NCI-H2196 treated with DMSO at 0.1 percent for 48 hours (cell line): ENCODE data around the gene MRPS33.
"Not testable (repeated sequence)": the region's sequence is repeated elsewhere in the genome, so short reads cannot be mapped to it uniquely, and the experiment has no call there.

ENCODE experiments used
- DNase-seq: peaks from one replicate; lab custom pipeline; 2025; ENCODE audit not compliant: unreplicated experiment; lab: John Stamatoyannopoulos, UW

The MRPS33 gene

DNA sequence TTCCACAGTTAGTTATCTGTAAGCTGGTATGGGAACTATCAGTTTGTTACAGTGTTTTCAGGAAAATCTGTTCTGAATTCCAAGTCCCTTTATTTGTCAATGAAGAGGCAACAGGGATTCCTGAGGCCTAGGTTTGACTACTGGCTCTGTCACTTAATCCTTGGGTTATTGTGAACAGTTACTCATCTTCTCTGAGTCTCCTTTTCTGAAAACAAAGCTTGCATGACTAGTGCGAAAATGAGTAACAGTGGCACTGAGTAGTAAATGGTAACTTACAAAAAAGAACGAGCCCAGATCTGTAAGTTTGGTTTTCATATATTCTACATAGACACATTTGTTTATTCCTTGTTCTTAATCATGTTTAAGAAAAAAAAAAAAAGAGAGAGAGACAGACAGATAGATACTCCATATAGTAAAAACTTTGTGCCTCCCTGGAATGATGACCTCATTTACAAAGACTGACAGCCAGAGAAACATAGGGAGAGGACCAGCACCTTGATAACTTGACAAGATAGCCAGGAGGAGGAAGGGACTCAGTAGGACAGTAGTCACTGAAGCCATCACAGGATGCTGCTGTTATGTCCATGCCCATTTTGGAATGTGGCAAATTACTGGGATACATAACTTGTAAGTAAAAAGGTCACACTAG is 1.9 kb downstream of the MRPS33 start:
- DNase-seq: no peak

DNA sequence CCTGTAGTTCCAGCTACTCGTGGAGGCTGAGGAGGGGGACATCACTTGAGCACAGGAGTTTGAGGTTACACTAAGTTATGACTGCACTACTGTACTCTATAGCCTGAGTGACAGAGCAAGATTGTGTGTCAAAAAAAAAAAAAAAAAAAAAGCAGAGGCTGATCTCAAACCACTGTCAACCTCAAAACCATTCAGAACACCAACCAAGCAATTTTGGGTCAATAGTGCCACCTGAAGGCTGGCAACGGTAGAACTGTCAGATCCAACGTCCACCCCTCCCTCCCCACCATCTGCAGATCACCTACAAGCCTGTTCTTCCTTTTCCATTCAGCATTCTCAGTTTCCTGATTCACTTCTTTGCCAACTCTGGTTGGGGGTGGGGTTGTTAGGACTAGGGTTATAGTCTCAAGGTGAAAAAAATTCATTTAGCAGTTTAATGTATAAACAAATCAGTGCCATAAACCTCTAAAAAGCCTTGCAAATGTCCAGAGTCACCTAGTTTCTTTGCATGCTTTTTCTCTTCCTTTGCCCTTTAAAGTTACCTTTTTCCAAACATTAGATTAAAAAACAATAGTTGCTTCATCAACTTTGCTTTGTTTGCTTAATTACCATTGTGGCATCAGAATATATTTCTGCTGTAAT is 2.6 kb downstream of the MRPS33 start:
- peak; percentile 57 for DNase-seq

DNA sequence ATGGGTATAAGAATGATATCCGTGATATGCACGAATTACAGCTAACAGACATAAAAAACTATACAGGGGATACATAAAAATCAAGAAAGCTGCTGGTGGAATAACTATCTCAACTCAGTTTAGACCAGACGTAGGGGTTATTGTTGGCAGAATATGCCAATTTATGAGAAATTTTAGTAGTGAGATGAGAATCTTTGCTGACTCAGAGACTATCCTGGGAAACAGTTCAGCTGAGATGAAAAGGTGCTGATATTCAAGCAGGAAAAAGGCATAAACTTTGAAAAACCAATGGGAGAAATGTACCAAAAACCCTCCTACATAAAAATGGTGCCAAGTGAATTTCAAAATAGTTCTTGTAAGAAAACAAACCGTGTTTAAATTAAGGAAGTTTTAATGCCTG is 3.3 kb downstream of the MRPS33 start:
- DNase-seq: no peak

DNA sequence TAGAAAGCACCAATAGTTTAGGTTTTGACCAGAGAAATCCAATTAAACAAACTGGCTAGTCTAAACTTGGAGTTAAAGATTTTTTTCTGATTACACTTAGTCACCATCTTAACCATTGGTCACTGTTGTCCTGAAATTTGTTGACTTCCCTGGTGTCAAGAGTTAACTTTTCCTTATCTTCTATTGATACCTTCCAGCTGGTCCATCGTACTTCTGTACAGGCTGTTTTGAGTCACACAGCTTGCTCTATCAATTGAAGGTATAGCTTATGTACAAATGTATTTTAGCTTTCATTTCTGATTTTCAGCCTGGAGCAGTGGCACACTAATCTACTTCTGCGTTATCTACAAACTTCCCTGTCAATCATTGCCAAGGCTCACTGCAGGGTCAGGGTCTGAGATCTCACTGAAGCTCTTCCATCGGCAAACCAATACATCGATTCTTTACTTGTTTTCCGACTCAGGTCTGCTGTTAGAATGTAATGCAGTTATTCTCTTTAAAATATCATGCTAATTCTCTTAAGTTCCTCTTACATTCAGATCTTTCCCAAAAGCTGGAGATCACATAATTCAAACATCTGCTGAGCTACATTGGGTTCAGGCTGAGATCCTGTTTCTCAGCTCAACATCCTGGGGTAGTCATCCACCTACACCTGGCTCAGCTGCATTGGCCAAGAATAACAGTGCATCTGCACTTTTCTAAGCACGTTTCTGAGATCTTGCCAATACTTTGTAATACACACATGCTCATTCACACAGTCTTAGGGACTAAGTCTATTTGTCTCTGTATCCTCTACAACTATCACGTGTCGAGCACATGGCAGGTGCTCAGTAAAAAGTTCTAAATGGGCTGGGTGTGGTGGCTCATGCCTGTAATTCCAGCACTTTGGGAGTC is 11.3 kb downstream of the MRPS33 start:
- no peak for DNase-seq

DNA sequence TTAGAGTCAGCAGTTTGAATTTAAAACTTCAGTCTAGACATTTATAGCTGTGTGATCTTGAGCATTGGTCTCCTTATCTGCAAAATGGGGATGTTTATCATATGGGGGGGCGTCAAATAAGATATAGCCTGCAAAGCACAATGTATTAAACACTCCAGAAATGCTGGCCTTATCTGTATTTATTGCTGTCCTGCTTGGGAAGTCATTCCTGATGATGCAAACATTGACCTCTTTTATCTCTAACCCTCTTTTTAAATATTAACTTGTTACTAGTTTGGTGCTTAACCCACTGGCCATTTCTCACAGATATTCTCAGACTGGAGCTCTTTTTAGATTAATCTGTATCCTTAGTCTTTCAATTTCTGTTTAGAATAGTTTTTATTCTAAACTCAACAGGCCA is 13.2 kb downstream of the MRPS33 start:
- DNase-seq: no peak

DNA sequence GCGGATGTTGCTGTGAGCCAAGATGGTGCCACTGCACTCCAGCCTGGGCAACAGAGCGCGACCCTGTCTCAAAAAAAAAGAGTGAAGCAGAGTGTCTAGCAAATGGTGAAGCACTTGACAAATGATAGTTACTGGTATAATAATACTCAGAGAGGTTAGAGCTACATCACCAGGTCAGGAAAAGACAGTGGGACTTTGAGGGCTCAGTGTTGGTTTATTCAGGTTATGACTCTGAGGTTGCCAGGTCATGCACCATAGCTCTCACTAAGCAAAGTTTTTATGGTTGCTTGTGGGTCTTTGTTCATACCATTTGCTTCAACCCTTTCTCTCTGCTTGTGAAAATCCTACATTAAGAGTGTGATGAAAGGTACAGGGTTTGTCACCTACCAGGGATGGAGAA is 13.6 kb downstream of the MRPS33 start:
- DNase-seq: no peak

DNA sequence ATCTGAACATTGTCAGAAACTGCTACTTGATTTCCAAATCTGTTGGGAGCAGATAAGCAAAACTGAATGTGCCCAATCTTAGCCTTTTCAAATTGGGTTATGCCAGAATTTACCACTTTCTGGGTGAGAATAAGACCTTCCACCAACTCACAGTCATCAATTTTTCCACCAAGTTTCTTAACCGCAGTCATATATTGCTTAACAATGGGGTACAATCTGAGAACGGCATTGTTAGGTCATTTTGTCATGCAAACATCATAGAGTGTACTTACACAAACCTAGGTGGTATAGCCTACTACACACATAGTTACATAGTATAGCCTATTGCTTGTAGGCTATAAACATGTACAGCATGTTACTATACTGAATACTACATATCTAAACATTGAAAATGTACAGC is 16.0 kb downstream of the MRPS33 start:
- DNase-seq: no peak

DNA sequence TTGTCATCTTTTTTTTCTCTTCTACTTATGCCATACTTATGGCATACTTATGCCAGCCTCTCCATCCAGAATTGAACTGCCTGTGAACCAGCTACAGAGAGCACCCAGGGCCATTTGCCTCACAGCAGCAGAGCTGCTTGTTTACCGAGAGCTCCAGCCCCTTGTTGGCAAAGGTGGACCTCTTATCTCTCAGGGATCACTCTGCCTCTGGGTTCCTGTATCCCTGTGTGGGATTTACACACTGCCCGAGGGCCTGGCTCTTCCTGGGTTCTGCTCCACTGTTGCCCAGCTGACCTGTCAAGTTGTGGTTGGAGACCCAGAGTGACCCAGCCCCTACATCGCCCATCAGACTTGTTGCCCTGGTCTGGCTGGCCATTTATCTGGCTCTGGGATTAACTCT is 22.3 kb downstream of the MRPS33 start:
- no peak for DNase-seq

DNA sequence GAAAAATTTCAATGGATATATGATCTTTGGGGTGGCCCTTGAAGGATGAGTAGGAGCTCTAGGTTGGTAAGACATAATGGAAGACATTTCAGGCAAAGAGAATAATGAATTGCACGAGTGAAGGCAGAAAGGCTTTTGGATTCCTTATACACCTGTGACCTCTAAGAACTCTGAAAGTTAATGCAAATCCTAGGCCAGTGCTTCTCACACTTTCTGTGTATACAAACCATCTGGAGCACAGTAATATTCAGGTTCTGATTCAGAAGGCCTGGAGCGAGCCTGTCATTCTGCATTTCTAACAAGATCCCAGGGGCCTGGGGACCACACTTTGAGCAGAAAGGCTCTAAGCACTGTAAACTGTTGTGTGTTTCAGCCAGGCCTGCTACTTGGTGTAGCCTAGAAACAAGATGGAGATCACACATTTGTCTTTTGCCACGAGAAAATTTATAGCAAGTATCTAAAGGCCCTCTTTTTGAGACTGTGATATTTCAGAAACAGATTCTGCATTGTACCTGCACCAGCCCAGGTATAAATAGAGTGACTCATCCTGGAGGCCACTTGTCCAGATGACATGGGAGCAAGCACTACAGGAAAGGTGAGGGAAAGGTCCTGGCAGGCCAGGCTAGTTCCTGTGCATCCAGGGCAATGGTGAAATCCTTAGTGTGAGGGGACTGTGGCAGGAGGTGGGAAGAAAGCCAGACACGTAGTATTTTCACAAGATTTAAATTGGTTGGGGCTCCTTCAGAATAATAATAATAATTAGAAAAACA is 24.4 kb downstream of the MRPS33 start:
- no peak for DNase-seq

DNA sequence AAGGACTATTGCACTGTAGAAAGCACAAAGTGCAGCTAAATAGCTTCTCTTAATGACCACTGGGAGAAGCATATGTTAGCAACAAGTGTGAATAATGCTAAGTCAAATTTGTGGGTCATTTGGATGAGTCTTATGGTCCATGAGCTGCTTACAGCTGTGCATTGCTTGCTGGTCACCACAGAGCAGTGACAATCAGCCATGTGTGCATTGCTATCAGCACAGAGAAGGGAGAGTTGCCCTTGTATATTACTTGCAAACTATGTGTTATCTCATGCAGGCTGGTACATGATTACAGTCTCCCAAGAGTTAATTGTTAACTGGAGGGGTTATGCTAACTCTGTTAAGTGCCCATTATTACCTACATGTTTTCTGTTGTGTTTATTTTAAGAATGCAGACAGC is 25.7 kb downstream of the MRPS33 start:
- no peak for DNase-seq

DNA sequence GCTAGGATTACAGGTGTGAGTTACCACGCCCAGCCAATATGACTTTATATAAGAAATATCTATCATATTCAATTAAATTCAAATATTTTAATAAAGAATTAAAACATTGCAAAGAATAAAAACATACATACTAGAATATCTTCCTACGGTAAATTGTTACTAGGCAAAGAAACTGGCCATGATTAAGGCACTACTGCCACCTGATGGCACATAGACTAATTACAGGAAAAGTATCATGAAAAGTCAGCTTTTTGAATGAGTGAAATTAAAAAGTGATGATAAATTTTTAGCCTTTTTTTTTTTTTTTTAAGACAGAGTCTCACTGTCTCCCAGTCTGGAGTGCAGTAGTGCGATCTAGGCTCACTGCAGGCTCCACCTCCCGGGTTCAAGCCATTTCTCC is 30.9 kb downstream of the MRPS33 start:
- no peak for DNase-seq

DNA sequence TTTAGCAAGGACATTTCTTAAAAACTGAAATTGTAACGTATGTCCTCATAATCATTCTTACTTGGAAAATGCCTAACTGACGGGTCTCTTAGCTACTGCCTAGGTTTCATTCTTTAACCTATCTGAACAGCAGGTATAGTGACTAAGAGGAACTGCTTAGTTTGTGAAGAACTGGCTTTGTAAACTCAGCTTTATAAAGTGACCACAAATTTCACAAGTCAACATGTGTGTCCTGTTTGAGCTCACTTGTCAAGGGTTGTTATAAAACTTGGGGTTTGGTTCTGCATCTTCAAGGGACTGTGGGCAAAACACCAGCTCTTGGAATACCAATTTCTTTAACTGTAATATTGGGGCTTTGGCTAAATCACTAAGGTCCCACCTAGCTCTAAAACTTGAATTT is 32.2 kb downstream of the MRPS33 start:
- no peak for DNase-seq

DNA sequence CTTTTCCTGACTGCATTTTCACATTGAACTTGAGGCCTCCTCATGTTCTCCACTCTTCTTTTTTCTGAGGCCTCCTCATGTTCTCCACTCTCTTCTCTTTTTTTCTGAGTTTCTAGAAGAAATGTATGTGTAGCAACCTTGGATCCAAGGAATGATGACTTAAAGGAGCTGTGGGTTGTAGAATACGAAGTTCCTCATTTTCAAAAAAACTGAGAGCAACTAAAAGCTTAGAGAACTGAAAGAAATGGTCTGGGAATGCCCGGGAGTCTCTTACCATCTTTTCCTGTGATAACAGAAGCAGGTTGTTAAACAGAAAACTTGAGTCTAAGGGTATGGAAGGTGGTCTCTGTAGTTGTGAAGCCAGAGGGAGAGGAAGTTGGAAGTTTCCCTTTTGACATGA is 32.8 kb downstream of the MRPS33 start:
- no peak for DNase-seq

DNA sequence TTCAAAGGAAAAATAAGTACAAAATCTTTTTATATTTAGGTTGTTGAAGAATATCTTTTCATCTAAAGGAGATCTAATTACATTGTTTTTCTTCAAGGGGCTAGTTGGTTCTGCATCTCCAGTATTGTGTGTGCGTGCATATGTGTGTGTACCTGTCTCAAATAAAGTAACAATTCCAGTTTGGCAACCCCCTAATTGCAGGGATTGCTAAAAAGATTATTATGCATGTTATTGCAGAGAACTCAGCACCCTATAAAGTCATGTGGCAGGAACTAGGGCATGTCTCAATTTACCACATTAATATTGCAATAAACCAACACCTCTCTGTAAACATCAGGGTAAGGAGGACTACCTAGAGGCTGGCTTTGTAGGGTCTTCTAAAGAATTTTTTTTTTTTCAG is 37.0 kb downstream of the MRPS33 start:
- no peak for DNase-seq

DNA sequence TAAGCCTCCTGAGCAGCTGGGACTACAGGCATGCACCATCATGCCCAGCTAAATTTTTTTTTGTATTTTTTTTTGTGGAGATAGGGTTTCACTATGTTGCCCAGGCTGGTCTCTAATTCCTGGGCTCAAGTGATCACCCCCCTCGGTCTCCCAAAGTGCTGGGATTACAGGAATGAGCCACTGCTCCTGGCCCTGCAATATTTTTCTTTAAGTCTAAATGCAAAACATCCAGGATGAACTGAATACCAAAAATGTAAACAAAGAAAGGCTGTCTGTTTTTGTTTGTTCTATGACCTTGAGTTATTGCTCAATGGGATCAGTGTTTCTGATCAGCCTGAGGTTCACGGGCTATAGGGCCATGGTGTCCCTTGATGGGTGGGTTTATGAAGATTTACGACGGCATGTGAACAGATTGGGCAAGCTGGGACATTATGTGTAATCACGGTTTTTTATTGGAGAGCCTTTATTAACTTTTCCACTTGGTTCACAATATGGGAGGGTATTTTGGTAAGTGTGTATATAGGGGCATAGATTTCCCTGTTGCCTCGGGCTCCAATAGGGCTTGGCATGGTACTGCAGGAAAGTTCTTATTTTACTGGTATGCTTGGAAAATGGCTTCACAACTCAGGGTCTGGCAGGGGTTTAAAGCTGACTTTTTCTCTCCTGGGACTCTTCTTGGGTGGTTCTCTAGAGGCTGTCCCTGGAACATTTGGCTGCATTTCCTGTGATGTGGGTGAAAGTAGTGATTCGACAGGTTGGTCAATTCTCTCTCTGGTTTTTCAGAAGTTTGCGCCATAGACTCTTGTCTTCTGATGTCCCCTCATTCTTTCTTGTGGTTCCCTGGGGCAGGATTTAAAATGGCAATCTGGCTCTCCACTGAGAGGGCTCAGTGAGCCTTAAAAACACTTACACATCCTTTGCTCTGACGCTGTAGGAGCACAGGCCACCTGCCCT is 41.6 kb downstream of the MRPS33 start:
- no peak for DNase-seq

DNA sequence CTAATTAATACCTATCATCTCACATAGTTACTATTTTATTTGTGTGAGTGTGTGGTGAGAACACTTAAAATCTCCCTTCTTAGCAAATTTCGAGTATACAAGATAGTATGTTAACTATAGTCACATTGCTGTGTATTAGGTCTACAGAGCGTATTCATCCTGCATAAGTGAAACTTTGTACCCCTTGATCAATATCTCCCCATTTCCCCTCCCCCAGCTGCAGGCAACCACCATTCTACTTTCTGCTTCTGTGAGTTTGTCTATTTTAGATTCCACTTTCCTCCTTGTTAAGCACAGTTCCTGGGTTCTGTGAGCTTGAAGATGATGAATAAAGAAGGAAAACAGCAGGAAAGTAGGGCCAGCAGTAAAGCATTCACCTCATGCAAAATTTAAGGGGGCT is 42.4 kb downstream of the MRPS33 start:
- DNase-seq: no peak

DNA sequence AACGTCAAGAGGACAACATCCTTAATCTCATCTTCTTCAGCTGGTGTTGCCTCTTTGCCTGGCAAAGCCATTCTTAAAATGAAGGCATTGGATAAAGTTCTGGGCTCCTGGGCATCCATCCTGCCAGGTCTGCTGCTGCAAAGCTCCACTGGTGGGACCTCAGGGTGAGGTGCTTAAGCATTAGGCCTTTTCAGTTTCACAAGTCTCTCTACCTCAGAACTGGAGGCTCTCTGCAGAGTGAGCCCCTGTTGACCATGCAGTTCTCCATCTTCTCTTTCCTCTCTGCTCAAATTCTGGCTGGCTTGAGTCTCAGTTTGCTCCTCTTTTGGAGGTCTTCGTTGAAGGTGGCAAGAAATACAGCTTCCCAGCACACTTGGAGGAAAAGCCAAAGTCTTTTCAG is 47.3 kb downstream of the MRPS33 start:
- DNase-seq: no peak

DNA sequence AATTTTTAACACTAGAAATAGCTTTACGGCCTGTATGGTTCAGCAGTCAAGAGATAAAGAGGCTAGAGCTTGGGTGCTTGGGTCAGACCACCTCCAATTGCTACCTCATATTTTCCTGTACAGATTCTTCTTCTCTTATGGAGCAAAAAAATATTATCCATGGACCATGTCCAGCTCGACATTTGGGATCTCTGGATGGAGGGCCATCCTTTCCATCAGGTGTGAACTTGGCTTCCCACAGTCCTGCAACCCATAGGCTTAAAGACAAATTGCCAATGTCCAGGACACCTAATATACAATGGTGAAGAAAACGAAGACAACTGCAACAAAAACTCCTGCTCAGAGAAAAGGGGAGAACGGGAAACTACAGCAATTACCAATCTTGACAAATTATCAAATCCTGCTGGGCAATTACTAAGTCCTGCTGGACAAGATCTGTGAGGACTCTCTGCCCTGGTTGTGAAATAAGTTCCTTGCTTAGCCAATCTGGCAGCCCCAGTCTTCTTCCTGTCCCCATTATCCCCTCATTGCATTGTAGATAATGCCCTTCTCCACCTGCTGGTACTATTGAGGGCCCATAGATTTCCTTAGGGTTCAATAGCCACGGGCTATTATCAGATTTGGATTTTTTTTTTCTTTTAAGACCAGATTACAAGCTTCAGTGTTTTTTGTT is 48.1 kb downstream of the MRPS33 start:
- no peak for DNase-seq

DNA sequence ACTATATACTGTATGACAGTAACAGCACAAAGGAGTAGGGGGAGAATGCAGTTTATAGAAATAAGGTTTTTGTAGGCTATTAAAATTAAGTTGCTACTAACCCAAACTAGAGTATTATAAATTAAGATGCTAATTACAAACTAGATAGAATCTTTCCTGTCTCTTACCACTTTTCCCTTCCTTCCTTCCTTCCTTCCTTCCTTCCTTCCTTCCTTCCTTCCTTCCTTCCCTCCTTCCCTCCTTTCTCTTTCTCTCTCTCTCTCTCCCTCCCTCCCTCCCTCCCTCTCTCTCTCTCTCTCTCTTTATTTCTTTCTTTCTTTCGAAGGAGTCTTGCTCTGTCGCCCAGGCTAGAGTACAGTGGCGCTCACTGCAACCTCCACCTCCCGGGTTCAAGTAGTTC is 53.6 kb downstream of the MRPS33 start:
- no peak for DNase-seq

DNA sequence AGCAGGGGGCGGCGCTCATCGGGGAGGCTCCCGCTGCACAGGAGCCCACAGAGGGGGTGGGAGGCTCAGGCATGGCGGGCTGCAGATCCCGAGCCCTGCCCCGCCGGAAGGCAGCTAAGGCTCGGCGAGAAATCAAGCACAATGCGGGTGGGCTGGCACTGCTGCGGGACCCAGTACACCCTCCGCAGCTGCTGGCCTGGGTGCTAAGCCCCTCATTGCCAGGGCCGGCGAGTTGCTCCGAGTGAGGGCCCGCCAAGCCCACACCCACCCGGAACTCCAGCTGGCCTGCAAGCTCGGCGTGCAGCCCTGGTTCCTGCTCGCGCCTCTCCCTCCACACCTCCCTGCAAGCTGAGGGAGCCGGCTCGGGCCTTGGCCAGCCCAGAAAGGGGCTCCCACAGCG is 57.8 kb downstream of the MRPS33 start:
- not testable (repeated sequence) for DNase-seq
